Stimulated activated CD8-positive, alpha-beta memory T cell treated with anti-CD3 and anti-CD28 coated beads, Interleukin-12 subunit alpha, Interleukin-12 subunit beta, amount 100 ng/mL, for 24 hours (primary cell): ENCODE measurements around the gene DDHD1.
"Not testable (repeated sequence)": the region's sequence is repeated elsewhere in the genome, so short reads cannot be mapped to it uniquely, and the experiment has no call there.

Experiments
- DNase-seq: peaks from one replicate; pipeline ENCODE4 v3.0.0-alpha.2; 2020; ENCODE audit errors: extremely low read depth

The DDHD1 gene

DNA sequence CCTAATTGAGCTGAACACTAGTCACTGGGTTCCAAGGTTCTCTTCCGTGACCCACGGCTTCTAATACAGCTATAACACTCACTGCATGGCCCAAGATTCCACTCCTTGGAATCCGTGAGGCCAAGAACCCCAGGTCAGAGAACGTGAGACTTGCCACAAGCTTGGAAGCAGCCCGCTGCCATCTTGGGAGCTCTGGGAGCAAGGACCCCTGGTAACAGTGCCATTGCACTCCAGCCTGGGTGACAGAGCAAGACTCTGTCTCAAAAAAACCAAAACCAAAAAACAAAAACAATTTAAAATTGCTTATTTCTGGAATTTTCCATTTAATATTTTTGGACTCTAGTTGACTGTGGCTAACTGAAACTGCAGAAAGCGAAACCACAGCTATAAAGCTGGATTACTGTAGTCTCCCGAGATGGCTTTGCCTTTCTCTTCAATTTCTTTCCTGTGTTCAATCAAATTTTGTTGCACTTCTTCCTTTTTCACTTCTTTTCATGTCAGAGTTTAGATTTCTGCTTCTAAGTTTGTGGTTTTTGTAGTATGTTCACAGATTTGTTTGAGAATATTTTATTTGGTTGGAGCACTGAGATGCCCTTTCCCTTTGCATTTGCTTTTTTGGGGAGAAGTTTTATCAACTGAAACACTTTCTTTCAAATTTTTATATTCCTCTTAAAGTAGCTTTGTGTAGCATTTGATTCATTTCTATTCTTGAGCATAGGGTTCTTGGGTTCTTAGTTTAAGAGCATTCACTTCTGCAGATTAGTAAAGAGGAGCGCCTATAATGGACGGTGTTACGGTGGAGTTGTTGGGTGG, 44.6 kb downstream of the DDHD1 start:
- no peak for DNase-seq

DNA sequence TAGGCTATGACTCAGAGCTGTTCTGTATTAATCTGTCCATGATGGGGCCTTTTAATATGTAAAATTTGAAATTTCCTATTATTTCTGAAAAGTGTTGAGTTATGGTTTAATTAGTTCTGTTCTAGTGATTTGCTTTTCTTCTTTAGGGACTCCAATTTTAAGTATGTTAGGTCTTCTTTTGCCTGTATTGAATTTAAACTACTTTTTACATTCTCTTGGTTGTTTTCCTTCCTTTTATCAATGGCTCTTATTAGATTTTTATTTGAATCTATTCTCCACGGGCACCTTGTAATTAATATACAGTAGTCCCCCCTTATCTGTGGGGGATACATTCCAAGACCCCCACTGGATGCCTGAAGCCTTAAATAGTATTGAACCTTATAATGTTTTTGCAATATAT, 46.4 kb downstream of the DDHD1 start:
- DNase-seq, result no peak

- no peak for DNase-seq
These were observed 49.3 kb downstream of the DDHD1 start for GRCh38 chr14:53103636-53104340.

GRCh38 chr14:53093206-53093605, 59.9 kb downstream of the DDHD1 start:
- no peak for DNase-seq

DNA sequence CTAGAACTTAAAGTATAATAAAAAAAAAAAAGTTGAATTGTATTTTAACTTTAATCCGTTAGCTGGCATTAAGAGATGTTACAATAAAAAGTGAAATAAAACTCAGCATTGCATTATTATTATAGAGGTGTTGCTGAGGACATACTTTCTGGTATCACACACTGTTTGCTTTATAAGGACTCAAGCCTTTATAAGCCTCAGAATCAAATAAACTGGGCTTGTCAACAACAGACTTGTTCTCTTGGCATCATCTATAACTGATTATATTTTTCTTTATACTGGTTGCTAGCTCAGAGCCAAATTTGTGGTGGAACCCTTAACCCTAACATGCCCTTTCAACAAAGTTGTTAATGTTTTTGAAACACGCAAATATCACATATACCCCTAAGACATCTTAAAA, 62.3 kb downstream of the DDHD1 start:
- DNase-seq, result no peak

- not testable (repeated sequence) for DNase-seq
These were observed 68.2 kb downstream of the DDHD1 start for GRCh38 chr14:53084954-53085353.

DNA sequence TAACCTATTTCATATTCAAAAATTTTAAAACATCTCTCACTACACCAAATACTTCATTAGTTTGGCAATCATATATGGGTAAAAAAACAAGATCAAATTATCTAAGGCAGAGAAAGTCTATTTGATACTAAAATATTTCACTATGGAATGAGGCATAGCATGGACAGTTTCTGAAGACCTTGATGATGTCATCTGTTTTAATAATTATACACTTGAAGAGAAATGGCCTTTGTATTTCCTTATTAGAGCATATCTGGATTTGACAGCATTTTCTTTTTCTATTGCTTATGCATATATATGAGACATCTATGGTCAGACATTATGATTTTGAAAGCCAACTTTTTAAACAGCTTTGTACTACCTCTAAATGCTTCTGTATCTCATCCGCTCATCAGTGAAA, 88.6 kb downstream of the DDHD1 start:
- DNase-seq, result no peak

DNA sequence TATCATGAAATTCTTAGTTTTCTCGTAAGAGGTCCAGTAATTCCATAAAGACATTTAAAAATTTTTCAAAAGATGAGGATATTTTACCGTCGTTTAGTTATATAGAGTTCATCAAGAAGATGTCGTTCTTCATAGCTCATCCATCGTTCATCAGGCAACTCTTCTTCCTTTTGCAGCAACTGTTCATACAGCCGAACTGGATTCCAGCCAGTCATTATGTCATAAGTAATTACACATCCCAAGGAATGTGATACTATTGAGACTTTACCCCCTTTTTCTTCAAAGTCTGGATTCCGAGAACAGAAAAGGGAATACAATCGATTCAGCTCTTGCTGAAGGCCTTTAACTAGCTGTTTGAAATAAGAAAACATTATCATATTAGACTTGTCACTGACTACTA, 90.3 kb downstream of the DDHD1 start:
- DNase-seq, result no peak

DNA sequence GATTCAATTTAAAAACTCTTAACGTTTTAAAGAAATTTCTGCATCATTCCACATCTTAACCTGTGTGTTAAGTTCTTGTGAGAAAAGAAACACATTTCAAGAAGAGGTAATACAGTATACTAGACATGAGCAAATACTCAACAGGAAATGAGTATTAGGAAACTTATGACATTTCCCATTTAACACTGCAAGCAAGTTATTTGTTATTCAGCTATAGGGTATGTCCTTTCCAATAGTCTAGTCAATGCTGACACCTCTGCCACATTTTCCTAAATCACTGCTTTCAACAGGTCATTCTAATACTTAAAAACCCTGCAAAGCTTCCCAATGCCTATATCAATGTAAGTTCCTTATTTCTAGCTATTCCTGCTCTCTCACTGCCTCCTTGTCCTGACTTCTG, 93.1 kb downstream of the DDHD1 start:
- no peak for DNase-seq

DNA sequence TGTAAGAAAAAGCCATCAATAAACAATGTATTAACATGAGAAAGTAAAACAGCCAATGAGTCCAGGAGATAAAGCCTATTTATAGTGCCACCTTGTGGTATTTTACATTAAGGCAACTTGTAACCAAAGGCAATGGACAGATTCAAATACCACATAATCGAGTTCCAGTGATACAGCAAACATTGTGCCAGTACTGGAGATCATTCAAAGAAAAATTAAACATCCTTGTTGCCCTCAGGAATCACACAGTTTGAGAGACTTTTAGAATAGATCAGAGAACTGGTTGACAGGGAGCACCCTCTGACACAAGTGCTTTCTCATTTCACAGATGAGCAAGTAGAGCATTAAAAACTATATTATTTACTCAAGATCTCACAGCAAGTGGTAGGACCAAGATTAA, 98.1 kb downstream of the DDHD1 start:
- DNase-seq, result no peak

DNA sequence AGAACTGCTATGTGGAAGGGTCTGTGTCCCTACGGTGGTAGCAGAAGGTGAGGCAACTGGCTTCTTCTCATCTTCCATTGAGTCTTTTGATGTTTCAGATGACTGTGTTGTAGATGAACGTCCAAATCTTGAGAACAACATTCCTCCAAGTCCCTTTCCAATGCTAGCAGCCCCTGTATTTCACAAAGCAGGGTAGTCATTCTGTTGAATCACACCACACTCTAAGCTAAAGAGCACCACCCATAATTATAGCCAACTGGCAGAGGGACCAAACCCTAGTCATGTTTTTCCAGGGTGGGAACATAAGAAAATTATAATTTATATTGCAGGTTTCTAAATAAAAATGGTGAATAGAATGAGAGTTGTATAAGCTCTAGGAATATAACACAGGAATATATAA, 98.7 kb downstream of the DDHD1 start:
- DNase-seq, result no peak

GRCh38 chr14:53048631-53049030, 104.5 kb downstream of the DDHD1 start:
- no peak for DNase-seq

- DNase-seq, result no peak
These were observed 105.6 kb downstream of the DDHD1 start for GRCh38 chr14:53047307-53048069.

- DNase-seq, result no peak
These were observed 108.6 kb downstream of the DDHD1 start for GRCh38 chr14:53044486-53044885.

- DNase-seq, result no peak
These were observed 110.0 kb downstream of the DDHD1 start for GRCh38 chr14:53043027-53043581.

- DNase-seq, result no peak
These were observed 110.6 kb downstream of the DDHD1 start for GRCh38 chr14:53042480-53042879.

GRCh38 chr14:53041067-53041466, 112.1 kb downstream of the DDHD1 start:
- no peak for DNase-seq

- DNase-seq, result no peak
These were observed 114.5 kb downstream of the DDHD1 start for GRCh38 chr14:53038629-53039028.

DNA sequence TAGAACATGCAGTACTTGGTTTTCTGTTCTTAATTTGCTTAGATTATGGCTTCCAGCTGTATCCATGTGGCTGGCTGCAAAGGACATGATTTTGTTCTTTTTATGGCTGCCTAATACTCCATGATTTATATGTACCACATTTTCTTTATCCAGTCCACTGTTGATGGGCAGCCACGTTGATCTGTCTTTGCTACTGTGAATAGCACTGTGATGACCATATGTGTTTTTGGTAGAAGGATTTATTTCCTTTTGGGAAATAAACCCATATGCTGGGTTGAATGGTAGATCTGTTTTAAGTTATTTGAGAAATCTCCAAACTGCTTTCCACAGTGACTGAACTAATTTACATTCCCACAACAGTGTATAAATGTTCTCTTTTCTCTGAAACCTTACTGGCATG, 116.1 kb downstream of the DDHD1 start:
- DNase-seq, result no peak

- DNase-seq, result no peak
These were observed 117.5 kb downstream of the DDHD1 start for GRCh38 chr14:53035336-53036210.

GRCh38 chr14:53034688-53035230, 118.4 kb downstream of the DDHD1 start:
- DNase-seq, result no peak
